DND-41 (cell line): ENCODE results near the gene MTA1.

Source experiments
- EZH2 ChIP-seq: IDR thresholded peaks from 3 replicates; pipeline ENCODE4 v1.6.1; 2012; ENCODE audit warnings: borderline replicate concordance, low read depth, mild to moderate bottlenecking, moderate library complexity, low read length, inconsistent platforms; ENCODE audit not compliant: severe bottlenecking
- TF ChIP-seq, protein P1 (sequence below): IDR thresholded peaks from 2 replicates; pipeline ENCODE4 v1.5.1; 2012; ENCODE audit warnings: borderline replicate concordance, low read length, moderate library complexity, mild to moderate bottlenecking; ENCODE audit not compliant: poor library complexity, severe bottlenecking; ENCODE audit errors: extremely low read depth

DNA sequence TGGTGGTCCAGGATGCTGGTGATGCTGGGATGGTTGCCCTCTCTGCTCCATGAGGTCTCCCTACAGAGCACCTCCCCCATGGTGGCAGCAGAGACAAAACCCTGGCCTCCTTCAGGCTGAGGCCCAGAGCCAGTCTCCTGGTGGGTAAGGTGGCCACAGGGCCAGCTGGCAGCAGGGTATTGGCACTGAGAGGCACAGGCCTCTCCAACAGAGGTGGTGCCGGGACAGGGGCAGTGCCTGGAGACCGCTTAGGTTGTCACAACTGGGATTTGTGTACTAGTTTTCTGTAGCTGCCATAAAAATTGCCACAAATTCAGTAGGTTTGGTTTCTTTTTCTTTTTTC is 6.1 kb upstream of the MTA1 start:
- TF ChIP-seq, protein P1, sequence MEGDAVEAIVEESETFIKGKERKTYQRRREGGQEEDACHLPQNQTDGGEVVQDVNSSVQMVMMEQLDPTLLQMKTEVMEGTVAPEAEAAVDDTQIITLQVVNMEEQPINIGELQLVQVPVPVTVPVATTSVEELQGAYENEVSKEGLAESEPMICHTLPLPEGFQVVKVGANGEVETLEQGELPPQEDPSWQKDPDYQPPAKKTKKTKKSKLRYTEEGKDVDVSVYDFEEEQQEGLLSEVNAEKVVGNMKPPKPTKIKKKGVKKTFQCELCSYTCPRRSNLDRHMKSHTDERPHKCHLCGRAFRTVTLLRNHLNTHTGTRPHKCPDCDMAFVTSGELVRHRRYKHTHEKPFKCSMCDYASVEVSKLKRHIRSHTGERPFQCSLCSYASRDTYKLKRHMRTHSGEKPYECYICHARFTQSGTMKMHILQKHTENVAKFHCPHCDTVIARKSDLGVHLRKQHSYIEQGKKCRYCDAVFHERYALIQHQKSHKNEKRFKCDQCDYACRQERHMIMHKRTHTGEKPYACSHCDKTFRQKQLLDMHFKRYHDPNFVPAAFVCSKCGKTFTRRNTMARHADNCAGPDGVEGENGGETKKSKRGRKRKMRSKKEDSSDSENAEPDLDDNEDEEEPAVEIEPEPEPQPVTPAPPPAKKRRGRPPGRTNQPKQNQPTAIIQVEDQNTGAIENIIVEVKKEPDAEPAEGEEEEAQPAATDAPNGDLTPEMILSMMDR: no peak
- TF ChIP-seq EZH2: no peak
